HepG2 (cell line): Measurements from ENCODE around the gene TAMALIN. TPM values are rescaled to one million over a fixed set of nuclear protein-coding genes. Genes with fewer than 3 reads are reported as not detected.

Experiments
- ARNTL ChIP-seq: sonication (generic); formaldehyde crosslinking; IDR thresholded peaks from 2 replicates; pipeline ENCODE4 v1.4.0; 2020; ENCODE audit warnings: mild to moderate bottlenecking, missing genetic modification reagents
- EP300 ChIP-seq, 3 experiments: sonication (generic) in 1 of 3; formaldehyde crosslinking in 1 of 3; IDR thresholded peaks; 2 replicates each; pipeline versions ENCODE4 v1.5.1 to v1.6.1; 2011 to 2020; ENCODE audit warnings: low read depth in 2 of 3, low read length in 2 of 3, borderline replicate concordance in 1 of 3, improper control_type of control experiment in 1 of 3, mild to moderate bottlenecking in 1 of 3, missing genetic modification reagents in 1 of 3, moderate library complexity in 1 of 3
- KLF12 ChIP-seq: sonication (generic); formaldehyde crosslinking; IDR thresholded peaks from 2 replicates; pipeline ENCODE4 v1.4.0; 2020; ENCODE audit warnings: missing genetic modification reagents, borderline replicate concordance
- MEIS1 ChIP-seq: sonication (generic); formaldehyde crosslinking; IDR thresholded peaks from 2 replicates; pipeline ENCODE4 v1.9.0; 2021; ENCODE audit warnings: mild to moderate bottlenecking, missing genetic modification reagents, moderate library complexity, borderline replicate concordance
- SALL2 ChIP-seq: sonication (generic); formaldehyde crosslinking; IDR thresholded peaks from 2 replicates; pipeline ENCODE4 v1.8.1; 2023; ENCODE audit warnings: mild to moderate bottlenecking, missing genetic modification reagents, inconsistent platforms
- SOX6 ChIP-seq, 2 experiments: fragments of 450-650 bp in 1 of 2; sonication (generic) in 1 of 2; formaldehyde crosslinking in 1 of 2; IDR thresholded peaks; 2 replicates each; pipeline versions ENCODE4 v1.4.0 to v1.6.1; 2017 to 2020; ENCODE audit warnings: antibody characterized with exemption in 1 of 2, mild to moderate bottlenecking in 1 of 2, missing genetic modification reagents in 1 of 2
- SP4 ChIP-seq: sonication (generic); formaldehyde crosslinking; IDR thresholded peaks from 2 replicates; pipeline ENCODE4 v1.8.1; 2023; ENCODE audit warnings: mild to moderate bottlenecking, missing genetic modification reagents
- ZBTB7A ChIP-seq: sonication (generic); formaldehyde crosslinking; IDR thresholded peaks from 2 replicates; pipeline ENCODE4 v1.8.0; 2022; ENCODE audit warnings: mild to moderate bottlenecking, missing genetic modification reagents
- ZBTB7B ChIP-seq: sonication (generic); formaldehyde crosslinking; IDR thresholded peaks from 2 replicates; pipeline ENCODE4 v1.4.0; 2020; ENCODE audit warnings: missing genetic modification reagents
- polyA plus RNA-seq, 8 experiments: library from polyadenylated mRNA; depleted of rRNA in 3 of 8; stranded (reverse) in 7 of 8; unstranded in 1 of 8; fragments of >200 nt; fragmentation: Illumina TruSeq in 4 of 8; extraction: Trizol in 4 of 8; gene quantifications; 2 replicates each; pipeline versions ENCODE4 v1.2.1 to v1.2.3, GENCODE V29; 2011 to 2016; ENCODE audit warnings: low read depth in 4 of 8, missing spikeins in 1 of 8, mixed read lengths in 1 of 8; ENCODE audit not compliant: insufficient read depth in 1 of 8
- total RNA-seq, 5 experiments: library from RNA; depleted of rRNA; stranded (reverse); fragments of >200 nt; fragmentation: Illumina TruSeq; extraction: Trizol; gene quantifications; 2 replicates each; pipeline ENCODE4 v1.2.3, GENCODE V29; 2016; ENCODE audit warnings: low read depth in 1 of 5
- TF ChIP-seq, protein P1 (sequence below): sonication (generic); formaldehyde crosslinking; conservative IDR thresholded peaks from 2 replicates; pipeline ENCODE4 v1.4.0; 2020; ENCODE audit warnings: mild to moderate bottlenecking, missing genetic modification reagents, moderate library complexity
- TF ChIP-seq, protein P2 (sequence below): sonication (generic); formaldehyde crosslinking; IDR thresholded peaks from 2 replicates; pipeline ENCODE4 v1.5.0; 2020; ENCODE audit warnings: missing genetic modification reagents
- TF ChIP-seq, protein P3 (sequence below): sonication (generic); formaldehyde crosslinking; IDR thresholded peaks from 2 replicates; pipeline ENCODE4 v1.4.0; 2020; ENCODE audit warnings: missing genetic modification reagents
- TF ChIP-seq, protein P4 (sequence below): sonication (generic); formaldehyde crosslinking; IDR thresholded peaks from 2 replicates; pipeline ENCODE4 v1.5.1; 2020; ENCODE audit warnings: mild to moderate bottlenecking, missing genetic modification reagents, moderate library complexity

The TAMALIN gene
- total and polyA plus RNA-seq, 2 of the 13 experiments (the other 11 are each of a cell fraction or from before 2014, with no cell fraction given): 2.9 to 10.9 TPM

GRCh38 chr12:52061470-52062166, 54.9 kb downstream of the TAMALIN start (continued):
- TF ChIP-seq, protein P1, sequence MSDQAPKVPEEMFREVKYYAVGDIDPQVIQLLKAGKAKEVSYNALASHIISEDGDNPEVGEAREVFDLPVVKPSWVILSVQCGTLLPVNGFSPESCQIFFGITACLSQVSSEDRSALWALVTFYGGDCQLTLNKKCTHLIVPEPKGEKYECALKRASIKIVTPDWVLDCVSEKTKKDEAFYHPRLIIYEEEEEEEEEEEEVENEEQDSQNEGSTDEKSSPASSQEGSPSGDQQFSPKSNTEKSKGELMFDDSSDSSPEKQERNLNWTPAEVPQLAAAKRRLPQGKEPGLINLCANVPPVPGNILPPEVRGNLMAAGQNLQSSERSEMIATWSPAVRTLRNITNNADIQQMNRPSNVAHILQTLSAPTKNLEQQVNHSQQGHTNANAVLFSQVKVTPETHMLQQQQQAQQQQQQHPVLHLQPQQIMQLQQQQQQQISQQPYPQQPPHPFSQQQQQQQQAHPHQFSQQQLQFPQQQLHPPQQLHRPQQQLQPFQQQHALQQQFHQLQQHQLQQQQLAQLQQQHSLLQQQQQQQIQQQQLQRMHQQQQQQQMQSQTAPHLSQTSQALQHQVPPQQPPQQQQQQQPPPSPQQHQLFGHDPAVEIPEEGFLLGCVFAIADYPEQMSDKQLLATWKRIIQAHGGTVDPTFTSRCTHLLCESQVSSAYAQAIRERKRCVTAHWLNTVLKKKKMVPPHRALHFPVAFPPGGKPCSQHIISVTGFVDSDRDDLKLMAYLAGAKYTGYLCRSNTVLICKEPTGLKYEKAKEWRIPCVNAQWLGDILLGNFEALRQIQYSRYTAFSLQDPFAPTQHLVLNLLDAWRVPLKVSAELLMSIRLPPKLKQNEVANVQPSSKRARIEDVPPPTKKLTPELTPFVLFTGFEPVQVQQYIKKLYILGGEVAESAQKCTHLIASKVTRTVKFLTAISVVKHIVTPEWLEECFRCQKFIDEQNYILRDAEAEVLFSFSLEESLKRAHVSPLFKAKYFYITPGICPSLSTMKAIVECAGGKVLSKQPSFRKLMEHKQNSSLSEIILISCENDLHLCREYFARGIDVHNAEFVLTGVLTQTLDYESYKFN: peak; percentile 47
- peak in 1 of 2 experiments; percentile 46; a peak in 2 of 4 replicates for TF ChIP-seq EP300 (IDR thresholded peaks at IDR 0.05; ENCODE audit: low read depth in 2 of 2, low read length in 2 of 2)
- no peak for TF ChIP-seq EP300 (CRISPR knock-in tag; IDR thresholded peaks at IDR 0.05; ENCODE audit: borderline replicate concordance)
- peak; percentile 80; the same call in 1 of the 2 replicates for TF ChIP-seq ZBTB7B (CRISPR knock-in tag)
- TF ChIP-seq SALL2: 0 out of 2 replicates have a peak, but pooled peaks have one; percentile 24
- TF ChIP-seq, protein P2, sequence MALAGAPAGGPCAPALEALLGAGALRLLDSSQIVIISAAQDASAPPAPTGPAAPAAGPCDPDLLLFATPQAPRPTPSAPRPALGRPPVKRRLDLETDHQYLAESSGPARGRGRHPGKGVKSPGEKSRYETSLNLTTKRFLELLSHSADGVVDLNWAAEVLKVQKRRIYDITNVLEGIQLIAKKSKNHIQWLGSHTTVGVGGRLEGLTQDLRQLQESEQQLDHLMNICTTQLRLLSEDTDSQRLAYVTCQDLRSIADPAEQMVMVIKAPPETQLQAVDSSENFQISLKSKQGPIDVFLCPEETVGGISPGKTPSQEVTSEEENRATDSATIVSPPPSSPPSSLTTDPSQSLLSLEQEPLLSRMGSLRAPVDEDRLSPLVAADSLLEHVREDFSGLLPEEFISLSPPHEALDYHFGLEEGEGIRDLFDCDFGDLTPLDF: no peak
- 0 out of 2 replicates have a peak, but pooled peaks have one; percentile 13 for TF ChIP-seq ZBTB7A (CRISPR knock-in tag)
- TF ChIP-seq ARNTL (CRISPR knock-in tag): peak; percentile 57; the same call in 1 of the 2 replicates
- TF ChIP-seq KLF12 (CRISPR knock-in tag): peak; percentile 31; the same call in 1 of the 2 replicates
- TF ChIP-seq, protein P3, sequence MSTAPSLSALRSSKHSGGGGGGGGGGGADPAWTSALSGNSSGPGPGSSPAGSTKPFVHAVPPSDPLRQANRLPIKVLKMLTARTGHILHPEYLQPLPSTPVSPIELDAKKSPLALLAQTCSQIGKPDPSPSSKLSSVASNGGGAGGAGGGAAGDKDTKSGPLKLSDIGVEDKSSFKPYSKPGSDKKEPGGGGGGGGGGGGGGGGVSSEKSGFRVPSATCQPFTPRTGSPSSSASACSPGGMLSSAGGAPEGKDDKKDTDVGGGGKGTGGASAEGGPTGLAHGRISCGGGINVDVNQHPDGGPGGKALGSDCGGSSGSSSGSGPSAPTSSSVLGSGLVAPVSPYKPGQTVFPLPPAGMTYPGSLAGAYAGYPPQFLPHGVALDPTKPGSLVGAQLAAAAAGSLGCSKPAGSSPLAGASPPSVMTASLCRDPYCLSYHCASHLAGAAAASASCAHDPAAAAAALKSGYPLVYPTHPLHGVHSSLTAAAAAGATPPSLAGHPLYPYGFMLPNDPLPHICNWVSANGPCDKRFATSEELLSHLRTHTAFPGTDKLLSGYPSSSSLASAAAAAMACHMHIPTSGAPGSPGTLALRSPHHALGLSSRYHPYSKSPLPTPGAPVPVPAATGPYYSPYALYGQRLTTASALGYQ (CRISPR knock-in tag): peak; percentile 55; the same call in 1 of the 2 replicates
- TF ChIP-seq SOX6 (IDR thresholded peaks at IDR 0.05): no peak
- TF ChIP-seq SOX6 (CRISPR knock-in tag; IDR thresholded peaks at IDR 0.05): peak; percentile 85
- 0 out of 2 replicates have a peak, but pooled peaks have one; percentile 59 for TF ChIP-seq MEIS1
- TF ChIP-seq, protein P4, sequence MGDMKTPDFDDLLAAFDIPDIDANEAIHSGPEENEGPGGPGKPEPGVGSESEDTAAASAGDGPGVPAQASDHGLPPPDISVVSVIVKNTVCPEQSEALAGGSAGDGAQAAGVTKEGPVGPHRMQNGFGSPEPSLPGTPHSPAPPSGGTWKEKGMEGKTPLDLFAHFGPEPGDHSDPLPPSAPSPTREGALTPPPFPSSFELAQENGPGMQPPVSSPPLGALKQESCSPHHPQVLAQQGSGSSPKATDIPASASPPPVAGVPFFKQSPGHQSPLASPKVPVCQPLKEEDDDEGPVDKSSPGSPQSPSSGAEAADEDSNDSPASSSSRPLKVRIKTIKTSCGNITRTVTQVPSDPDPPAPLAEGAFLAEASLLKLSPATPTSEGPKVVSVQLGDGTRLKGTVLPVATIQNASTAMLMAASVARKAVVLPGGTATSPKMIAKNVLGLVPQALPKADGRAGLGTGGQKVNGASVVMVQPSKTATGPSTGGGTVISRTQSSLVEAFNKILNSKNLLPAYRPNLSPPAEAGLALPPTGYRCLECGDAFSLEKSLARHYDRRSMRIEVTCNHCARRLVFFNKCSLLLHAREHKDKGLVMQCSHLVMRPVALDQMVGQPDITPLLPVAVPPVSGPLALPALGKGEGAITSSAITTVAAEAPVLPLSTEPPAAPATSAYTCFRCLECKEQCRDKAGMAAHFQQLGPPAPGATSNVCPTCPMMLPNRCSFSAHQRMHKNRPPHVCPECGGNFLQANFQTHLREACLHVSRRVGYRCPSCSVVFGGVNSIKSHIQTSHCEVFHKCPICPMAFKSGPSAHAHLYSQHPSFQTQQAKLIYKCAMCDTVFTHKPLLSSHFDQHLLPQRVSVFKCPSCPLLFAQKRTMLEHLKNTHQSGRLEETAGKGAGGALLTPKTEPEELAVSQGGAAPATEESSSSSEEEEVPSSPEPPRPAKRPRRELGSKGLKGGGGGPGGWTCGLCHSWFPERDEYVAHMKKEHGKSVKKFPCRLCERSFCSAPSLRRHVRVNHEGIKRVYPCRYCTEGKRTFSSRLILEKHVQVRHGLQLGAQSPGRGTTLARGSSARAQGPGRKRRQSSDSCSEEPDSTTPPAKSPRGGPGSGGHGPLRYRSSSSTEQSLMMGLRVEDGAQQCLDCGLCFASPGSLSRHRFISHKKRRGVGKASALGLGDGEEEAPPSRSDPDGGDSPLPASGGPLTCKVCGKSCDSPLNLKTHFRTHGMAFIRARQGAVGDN: peak; percentile 73; the same call in 1 of the 2 replicates
- TF ChIP-seq SP4 (CRISPR knock-in tag): peak; percentile 51; the same call in 1 of the 2 replicates
